ENCODE results near the gene ASB9. TPM values are rescaled to one million over a fixed set of nuclear protein-coding genes. Genes with fewer than 3 reads are reported as not detected.

Gene ASB9
- polyA plus RNA-seq, 2 of the 4 experiments (the other 2 are of a cell fraction), result 24.7 to 40.8 TPM

DNA sequence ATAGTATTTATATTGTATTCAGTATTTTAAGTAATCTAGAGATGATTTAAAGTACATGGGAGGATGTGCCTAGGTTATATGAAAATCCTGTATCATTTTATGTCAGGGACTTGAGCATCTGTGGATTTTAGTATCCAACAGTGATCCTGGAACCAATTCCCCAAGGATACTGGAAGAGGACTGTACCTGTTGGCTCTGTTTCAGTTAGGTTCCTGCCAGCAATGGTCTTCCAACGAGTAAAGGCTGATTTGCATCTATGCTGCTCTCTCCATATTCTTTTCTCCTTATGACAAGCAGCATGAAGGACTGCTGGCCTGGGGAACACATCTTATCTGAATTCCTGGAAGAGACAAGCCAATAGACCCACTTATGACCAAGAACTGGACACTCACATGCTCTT is 34.9 kb downstream of the ASB9 start:
- H3K9me3 ChIP-seq, result no peaks in the 10 kb centered on the region
- no peak for DNase-seq (ENCODE audit: low read depth in 1 of 2, low spot score in 1 of 2)
- peaks cover 7% of the 10 kb centered on the region; the same call in 1 of the 3 replicates for H3K4me1 ChIP-seq
- WGBS (ENCODE audit: missing lambda C conversion rate), result 8% methylated on average over 1 of the region's 1 CpG
- no peak for TF ChIP-seq TP53 (CRISPR knock-in tag; IDR thresholded peaks at IDR 0.05)
- TF ChIP-seq, protein P1, sequence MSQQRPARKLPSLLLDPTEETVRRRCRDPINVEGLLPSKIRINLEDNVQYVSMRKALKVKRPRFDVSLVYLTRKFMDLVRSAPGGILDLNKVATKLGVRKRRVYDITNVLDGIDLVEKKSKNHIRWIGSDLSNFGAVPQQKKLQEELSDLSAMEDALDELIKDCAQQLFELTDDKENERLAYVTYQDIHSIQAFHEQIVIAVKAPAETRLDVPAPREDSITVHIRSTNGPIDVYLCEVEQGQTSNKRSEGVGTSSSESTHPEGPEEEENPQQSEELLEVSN (IDR thresholded peaks at IDR 0.05; ENCODE audit: borderline replicate concordance, low read depth), result no peak
- TF ChIP-seq, protein P2, sequence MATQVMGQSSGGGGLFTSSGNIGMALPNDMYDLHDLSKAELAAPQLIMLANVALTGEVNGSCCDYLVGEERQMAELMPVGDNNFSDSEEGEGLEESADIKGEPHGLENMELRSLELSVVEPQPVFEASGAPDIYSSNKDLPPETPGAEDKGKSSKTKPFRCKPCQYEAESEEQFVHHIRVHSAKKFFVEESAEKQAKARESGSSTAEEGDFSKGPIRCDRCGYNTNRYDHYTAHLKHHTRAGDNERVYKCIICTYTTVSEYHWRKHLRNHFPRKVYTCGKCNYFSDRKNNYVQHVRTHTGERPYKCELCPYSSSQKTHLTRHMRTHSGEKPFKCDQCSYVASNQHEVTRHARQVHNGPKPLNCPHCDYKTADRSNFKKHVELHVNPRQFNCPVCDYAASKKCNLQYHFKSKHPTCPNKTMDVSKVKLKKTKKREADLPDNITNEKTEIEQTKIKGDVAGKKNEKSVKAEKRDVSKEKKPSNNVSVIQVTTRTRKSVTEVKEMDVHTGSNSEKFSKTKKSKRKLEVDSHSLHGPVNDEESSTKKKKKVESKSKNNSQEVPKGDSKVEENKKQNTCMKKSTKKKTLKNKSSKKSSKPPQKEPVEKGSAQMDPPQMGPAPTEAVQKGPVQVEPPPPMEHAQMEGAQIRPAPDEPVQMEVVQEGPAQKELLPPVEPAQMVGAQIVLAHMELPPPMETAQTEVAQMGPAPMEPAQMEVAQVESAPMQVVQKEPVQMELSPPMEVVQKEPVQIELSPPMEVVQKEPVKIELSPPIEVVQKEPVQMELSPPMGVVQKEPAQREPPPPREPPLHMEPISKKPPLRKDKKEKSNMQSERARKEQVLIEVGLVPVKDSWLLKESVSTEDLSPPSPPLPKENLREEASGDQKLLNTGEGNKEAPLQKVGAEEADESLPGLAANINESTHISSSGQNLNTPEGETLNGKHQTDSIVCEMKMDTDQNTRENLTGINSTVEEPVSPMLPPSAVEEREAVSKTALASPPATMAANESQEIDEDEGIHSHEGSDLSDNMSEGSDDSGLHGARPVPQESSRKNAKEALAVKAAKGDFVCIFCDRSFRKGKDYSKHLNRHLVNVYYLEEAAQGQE (IDR thresholded peaks at IDR 0.05), result no peak
- TF ChIP-seq KDM5A (IDR thresholded peaks at IDR 0.05), result no peak
- CTCF ChIA-PET, result no interaction called here
- POLR2A ChIA-PET, result no interaction called here
- H3K4me2 ChIP-seq, result no peak overlapping the region
- no peak overlapping the region for H3K27ac ChIP-seq
- no peak overlapping the region for H3K4me3 ChIP-seq
- FAIRE-seq, result no peak
- no peak for ATAC-seq

DNA sequence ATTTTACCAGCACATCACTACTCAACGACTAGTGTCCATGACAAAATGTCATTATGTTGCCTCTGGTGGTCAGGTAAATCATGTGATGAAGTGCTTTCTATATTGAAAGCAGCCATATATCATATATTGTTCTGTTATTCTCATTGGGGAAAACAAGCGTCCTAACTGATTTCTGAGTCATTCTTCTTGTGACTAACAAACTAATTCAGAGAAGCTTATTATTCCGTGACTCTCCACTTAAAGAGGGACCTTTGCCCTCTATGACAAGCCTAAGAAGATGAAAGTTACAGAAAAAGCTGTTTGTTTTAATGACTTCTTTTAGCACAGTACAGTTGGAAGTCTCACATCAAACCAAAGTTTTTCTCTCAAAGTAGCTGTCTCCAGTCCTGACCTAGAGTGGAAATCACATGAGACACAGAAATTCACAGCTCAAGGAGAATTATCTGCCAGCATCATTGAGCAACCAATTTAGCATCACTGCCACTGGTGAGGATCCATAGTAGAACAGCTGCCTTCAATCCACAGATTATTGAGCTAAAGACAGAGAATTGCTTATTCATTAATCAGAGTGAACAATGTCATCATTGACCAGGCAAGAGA is 36.4 kb downstream of the ASB9 start:
- no peak for FAIRE-seq
- Histone ChIP-seq H3K4me1 (peaks cover 7% of the 10 kb centered on the region; the same call in 1 of the 3 replicates), H3K27ac (no peak overlapping the region), H3K4me3 (no peak overlapping the region), H3K9me3 (no peaks in the 10 kb centered on the region), H3K4me2 (peak overlapping the region; percentile 26; the same call in 2 of the 3 replicates)
- no peak for DNase-seq (ENCODE audit: low read depth in 1 of 2, low spot score in 1 of 2)
- 31% methylated on average over 3 of the region's 3 CpGs for WGBS (ENCODE audit: missing lambda C conversion rate)
- TF ChIP-seq PHF8 (IDR thresholded peaks at IDR 0.05; ENCODE audit: borderline replicate concordance, low read depth), result no peak
- no peak for TF ChIP-seq EHF (CRISPR knock-in tag; IDR thresholded peaks at IDR 0.05)
- TF ChIP-seq, protein P3, sequence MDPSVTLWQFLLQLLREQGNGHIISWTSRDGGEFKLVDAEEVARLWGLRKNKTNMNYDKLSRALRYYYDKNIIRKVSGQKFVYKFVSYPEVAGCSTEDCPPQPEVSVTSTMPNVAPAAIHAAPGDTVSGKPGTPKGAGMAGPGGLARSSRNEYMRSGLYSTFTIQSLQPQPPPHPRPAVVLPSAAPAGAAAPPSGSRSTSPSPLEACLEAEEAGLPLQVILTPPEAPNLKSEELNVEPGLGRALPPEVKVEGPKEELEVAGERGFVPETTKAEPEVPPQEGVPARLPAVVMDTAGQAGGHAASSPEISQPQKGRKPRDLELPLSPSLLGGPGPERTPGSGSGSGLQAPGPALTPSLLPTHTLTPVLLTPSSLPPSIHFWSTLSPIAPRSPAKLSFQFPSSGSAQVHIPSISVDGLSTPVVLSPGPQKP (IDR thresholded peaks at IDR 0.05; ENCODE audit: low read depth, low read length), result no peak
- TF ChIP-seq, protein P1 (IDR thresholded peaks at IDR 0.05; ENCODE audit: borderline replicate concordance, low read depth), result no peak
- TF ChIP-seq HOXA7 (CRISPR knock-in tag; IDR thresholded peaks at IDR 0.05), result no peak
- TF ChIP-seq GATA3 (IDR thresholded peaks at IDR 0.05; ENCODE audit: borderline replicate concordance), result no peak
- TF ChIP-seq, protein P4, sequence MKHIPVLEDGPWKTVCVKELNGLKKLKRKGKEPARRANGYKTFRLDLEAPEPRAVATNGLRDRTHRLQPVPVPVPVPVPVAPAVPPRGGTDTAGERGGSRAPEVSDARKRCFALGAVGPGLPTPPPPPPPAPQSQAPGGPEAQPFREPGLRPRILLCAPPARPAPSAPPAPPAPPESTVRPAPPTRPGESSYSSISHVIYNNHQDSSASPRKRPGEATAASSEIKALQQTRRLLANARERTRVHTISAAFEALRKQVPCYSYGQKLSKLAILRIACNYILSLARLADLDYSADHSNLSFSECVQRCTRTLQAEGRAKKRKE (CRISPR knock-in tag; IDR thresholded peaks at IDR 0.05; ENCODE audit: low read depth), result no peak
- TF ChIP-seq FOXS1 (CRISPR knock-in tag; IDR thresholded peaks at IDR 0.05), result no peak
- TF ChIP-seq HEYL (CRISPR knock-in tag; IDR thresholded peaks at IDR 0.05), result no peak
- TF ChIP-seq, protein P5, sequence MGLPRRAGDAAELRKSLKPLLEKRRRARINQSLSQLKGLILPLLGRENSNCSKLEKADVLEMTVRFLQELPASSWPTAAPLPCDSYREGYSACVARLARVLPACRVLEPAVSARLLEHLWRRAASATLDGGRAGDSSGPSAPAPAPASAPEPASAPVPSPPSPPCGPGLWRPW (IDR thresholded peaks at IDR 0.05), result no peak
- TF ChIP-seq HOXB5 (CRISPR knock-in tag; IDR thresholded peaks at IDR 0.05), result no peak
- TF ChIP-seq, protein P6, sequence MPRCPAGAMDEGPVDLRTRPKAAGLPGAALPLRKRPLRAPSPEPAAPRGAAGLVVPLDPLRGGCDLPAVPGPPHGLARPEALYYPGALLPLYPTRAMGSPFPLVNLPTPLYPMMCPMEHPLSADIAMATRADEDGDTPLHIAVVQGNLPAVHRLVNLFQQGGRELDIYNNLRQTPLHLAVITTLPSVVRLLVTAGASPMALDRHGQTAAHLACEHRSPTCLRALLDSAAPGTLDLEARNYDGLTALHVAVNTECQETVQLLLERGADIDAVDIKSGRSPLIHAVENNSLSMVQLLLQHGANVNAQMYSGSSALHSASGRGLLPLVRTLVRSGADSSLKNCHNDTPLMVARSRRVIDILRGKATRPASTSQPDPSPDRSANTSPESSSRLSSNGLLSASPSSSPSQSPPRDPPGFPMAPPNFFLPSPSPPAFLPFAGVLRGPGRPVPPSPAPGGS (IDR thresholded peaks at IDR 0.05), result no peak
- no peak for TF ChIP-seq MAZ (IDR thresholded peaks at IDR 0.05; ENCODE audit: borderline replicate concordance, low read depth, low read length)
- ChIA-PET CTCF (interaction anchor here (1.5 kb wide), 1 partner anchor 9 kb away, joined by 4 read pairs; no protein-coding TSS in a partner anchor), POLR2A (no interaction called here)
- ATAC-seq, result no peak
